T-helper 1 cell treated with Interleukin-12 subunit alpha and Interleukin-12 subunit beta and Interleukin-4 antibody, amounts not matched to agents 30 μg/mL and 1 μg/mL, for 36 hours (primary cell): ENCODE results near the gene THRAP3.
"Not testable (repeated sequence)": the region's sequence is repeated elsewhere in the genome, so short reads cannot be mapped to it uniquely, and the experiment has no call there.

ENCODE experiments used
- H3K27ac Mint-ChIP-seq: one replicate; pipeline ENCODE4 v1.8.0; 2021; ENCODE audit warnings: mild to moderate bottlenecking, mixed read lengths
- H3K27me3 Mint-ChIP-seq: one replicate; pipeline ENCODE4 v1.8.0; 2021; ENCODE audit warnings: low read depth, mixed read lengths
- H3K36me3 Mint-ChIP-seq: one replicate; pipeline ENCODE4 v1.8.0; 2021; ENCODE audit warnings: low read depth, mixed read lengths
- H3K4me1 Mint-ChIP-seq: one replicate; pipeline ENCODE4 v1.8.0; 2021; ENCODE audit warnings: low read depth, mixed read lengths
- H3K4me3 Mint-ChIP-seq: one replicate; pipeline ENCODE4 v1.8.0; 2021; ENCODE audit warnings: mild to moderate bottlenecking, moderate library complexity, mixed read lengths
- H3K9me3 Mint-ChIP-seq: one replicate; pipeline ENCODE4 v1.8.0; 2021; ENCODE audit warnings: mixed read lengths

THRAP3 gene

DNA sequence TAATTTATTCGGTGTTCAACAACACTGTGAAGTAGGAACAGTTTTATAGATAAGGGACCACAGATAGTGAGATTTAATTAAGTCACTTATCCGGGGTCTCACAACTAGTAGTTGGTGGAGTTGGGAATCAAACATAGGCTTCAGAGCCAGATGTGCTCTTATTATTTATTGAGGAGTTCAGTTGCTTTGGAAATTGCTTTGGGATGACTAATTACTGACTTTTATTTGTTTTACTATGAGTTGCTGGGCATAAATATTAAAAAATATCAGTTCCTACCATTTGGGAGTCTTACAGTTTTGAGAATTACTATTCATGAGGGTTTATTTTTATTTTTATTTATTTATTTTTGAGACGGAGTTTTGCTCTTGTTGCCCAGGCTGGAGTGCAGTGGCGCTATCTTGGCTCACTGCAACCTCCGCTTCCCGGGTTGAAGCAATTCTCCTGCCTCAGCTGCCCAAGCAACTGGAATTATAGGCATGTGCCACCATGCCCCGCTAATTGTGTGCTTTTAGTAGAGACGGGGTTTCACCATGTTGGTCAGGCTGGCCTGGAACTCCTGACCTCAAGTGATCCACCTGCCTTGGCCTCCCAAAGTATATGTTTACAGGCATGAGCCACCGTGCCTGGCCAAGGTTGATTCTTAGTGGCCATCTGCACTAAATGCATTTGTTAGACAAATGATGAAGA, 27.7 kb downstream of the THRAP3 start:
- H3K9me3 Mint-ChIP-seq: no peaks in the 10 kb centered on the region
- no peaks in the 10 kb centered on the region for H3K27me3 Mint-ChIP-seq
- H3K27ac Mint-ChIP-seq: no peak overlapping the region
- peaks cover 15% of the 10 kb centered on the region for H3K36me3 Mint-ChIP-seq
- H3K4me1 Mint-ChIP-seq: peaks cover 20% of the 10 kb centered on the region
- H3K4me3 Mint-ChIP-seq: no peak overlapping the region

DNA sequence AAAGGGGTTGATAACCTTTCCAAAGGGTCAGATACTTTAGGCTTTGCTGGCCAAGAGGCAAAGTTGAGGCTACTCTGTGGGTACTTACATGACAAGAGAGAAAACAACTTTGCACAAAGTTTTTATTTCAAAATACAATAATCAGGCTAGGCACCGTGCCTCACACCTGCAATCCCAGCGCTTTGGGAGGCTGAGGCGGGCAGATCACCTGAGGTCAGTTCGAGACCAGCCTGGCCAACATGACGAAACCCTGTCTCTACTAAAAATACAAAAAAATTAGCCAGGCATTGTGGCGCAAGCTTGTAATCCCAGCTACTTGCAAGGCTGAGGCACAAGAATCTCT, 28.2 kb downstream of the THRAP3 start:
- Mint-ChIP-seq H3K4me1 (peaks cover 25% of the 10 kb centered on the region), H3K36me3 (peaks cover 14% of the 10 kb centered on the region)
- not testable (repeated sequence) for H3K27me3 Mint-ChIP-seq, H3K27ac Mint-ChIP-seq, H3K9me3 Mint-ChIP-seq, H3K4me3 Mint-ChIP-seq

DNA sequence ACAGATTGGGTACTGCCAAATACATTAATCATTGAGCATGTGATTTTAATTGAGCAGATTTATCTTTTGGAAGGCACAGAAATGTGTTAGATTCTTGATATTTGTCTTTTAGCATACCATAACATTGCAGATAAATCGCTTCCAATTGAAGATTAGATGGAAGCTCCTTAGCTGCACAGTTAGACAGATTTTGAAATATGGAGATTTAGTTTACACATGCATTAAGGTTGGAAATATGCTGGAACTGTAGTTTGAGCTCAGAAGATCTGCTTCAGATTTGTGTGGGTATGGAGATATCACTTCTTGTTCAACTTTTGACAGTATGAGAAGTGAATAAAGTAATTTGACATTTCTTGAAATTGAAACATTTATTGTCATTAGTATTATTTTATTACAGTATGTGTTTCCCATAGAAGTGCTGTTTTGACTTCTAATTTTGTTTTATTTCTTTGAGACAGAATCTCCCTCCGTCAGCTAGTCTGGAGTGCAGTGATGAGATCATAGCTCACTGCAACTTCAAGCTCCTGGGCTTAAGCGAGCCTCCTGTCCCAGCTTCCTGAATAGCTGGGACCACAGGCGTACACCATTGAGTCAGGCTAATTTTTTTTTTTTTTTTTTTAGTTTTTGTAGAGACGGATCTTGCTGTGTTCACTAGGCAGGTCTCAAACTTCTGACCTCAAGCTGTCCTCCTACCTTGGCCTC, 29.1 kb downstream of the THRAP3 start:
- peaks cover 25% of the 10 kb centered on the region for H3K4me1 Mint-ChIP-seq
- no peaks in the 10 kb centered on the region for H3K27me3 Mint-ChIP-seq
- H3K36me3 Mint-ChIP-seq: peaks cover 11% of the 10 kb centered on the region
- H3K4me3 Mint-ChIP-seq: no peak overlapping the region
- H3K27ac Mint-ChIP-seq: no peak overlapping the region
- no peaks in the 10 kb centered on the region for H3K9me3 Mint-ChIP-seq

DNA sequence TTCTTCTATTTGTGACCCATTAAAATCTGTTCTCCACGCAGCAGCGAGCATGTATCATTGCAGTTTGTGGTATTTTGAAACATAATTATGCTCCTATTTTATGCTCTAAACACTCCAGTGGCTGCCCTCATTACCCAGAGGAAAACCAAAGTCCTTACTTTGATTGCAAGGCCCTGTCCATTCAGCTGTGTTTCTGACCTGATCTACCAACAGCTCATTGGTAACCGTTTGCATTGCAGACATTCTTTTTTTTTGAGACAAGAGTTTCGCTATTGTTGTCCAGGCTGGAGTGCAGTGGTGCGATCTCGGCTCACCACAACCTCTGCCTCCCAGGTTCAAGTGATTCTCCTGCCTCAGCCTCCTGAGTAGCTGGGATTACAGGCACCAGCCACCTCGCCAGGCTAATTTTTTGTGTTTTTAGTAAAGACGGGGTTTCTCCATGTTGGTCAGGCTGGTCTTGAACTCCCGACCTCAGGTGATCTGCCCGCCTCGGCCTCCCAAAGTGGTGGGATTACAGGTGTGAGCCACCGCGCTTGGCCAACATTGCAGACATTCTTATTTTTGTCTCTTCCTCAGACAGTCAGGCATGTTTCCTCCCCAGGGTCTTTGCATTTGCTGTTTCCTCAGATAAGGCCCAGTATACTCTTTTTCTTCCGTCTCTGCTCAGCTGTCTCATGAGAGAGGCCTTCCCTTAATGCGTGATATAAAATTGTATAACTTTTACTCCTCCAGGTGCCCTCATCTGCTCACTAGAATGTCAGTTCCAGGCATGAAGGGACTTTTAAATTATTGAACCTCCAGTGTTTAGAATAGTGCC, 32.5 kb downstream of the THRAP3 start:
- H3K27me3 Mint-ChIP-seq: no peaks in the 10 kb centered on the region
- peaks cover 12% of the 10 kb centered on the region for H3K4me1 Mint-ChIP-seq
- H3K27ac Mint-ChIP-seq: no peak overlapping the region
- no peak overlapping the region for H3K4me3 Mint-ChIP-seq
- peaks cover 6% of the 10 kb centered on the region for H3K36me3 Mint-ChIP-seq
- no peaks in the 10 kb centered on the region for H3K9me3 Mint-ChIP-seq

DNA sequence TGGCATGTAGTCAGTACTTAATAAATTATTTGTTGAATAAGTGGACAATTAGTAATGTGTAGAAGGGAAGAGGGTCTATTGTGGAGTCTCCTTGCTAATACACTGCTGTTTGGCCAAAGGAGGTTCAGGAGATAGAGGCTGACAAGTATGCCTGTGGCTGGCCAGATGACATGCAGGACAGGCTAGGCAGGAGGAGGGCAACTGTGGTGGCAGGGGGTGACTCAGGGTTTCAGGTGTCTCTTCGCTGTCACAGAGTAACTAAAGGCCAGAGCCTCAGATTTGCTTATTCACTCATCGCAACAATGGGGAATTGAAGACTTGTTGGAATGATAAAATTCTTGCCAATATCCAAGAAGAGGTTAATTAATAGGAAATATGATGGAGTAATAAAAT, 33.1 kb downstream of the THRAP3 start:
- Mint-ChIP-seq H3K4me3 (no peak overlapping the region), H3K27me3 (no peaks in the 10 kb centered on the region), H3K9me3 (no peaks in the 10 kb centered on the region), H3K4me1 (peaks cover 14% of the 10 kb centered on the region), H3K36me3 (peaks cover 7% of the 10 kb centered on the region), H3K27ac (no peak overlapping the region)

DNA sequence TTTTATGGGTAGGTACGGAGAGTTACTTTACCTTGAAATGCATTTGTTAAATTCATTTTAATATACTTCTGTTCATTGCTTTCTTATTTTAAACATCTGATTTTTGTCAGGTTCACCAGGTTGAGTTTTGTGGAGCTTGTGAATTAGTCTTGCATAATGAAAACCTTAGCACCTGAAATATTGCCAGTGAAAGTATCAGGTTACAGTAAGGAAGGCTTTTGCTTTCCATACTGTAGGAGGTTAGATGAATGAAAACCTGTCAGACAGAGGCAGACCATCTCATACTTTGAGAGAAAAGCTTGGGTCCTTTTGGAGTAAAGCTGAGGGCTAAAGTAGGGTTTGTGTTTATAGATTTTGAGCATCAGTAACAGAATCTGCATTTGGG, 34.7 kb downstream of the THRAP3 start:
- Mint-ChIP-seq H3K27me3 (no peaks in the 10 kb centered on the region), H3K27ac (no peak overlapping the region), H3K36me3 (peaks cover 11% of the 10 kb centered on the region), H3K9me3 (no peaks in the 10 kb centered on the region), H3K4me1 (peaks cover 13% of the 10 kb centered on the region), H3K4me3 (no peak overlapping the region)

DNA sequence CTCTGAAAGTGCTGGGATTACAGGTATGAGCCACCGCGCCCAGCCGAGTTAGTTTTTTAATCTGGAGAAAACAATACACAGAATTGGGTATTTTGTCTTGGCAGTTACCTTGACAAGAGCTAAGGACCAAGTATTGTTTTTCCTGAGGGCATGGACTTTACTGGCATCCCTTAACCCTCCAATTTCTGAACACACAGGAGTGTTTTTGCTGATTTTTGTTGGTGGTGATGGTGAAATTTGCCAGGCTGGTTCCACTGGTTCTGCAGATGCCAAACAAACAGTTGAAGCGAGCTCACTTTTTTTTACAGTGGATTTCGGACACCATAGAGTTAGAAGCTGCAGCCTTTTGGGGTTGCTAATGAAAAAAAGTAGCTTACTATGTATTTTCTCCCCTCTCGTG, 44.7 kb downstream of the THRAP3 start:
- Mint-ChIP-seq H3K4me3 (no peak overlapping the region), H3K36me3 (peaks cover 16% of the 10 kb centered on the region), H3K9me3 (no peaks in the 10 kb centered on the region), H3K4me1 (peaks cover 13% of the 10 kb centered on the region), H3K27me3 (no peaks in the 10 kb centered on the region), H3K27ac (no peak overlapping the region)

DNA sequence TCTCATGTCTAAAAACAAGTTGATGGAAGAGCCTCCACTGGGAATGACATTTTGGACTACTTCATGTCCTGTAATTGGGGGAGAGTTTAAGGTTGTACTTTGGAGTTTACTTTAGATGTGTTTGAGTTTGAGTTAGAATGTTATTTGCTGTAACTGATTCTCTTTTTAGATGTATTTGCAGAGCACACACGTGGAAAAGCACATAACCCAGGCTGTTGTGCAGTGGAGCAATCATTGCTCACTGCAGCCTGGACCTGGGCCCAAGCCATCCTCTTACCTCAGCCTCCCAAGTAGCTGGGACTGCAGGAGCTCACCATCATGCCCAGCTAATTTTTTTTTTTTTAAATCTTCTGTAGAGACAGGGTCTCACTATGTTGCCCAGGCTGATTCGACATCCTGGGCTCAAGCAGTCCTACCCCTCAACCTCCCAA, 45.2 kb downstream of the THRAP3 start:
- Mint-ChIP-seq H3K36me3 (peaks cover 12% of the 10 kb centered on the region), H3K27me3 (no peaks in the 10 kb centered on the region), H3K27ac (no peak overlapping the region), H3K4me3 (no peak overlapping the region), H3K4me1 (peaks cover 9% of the 10 kb centered on the region), H3K9me3 (no peaks in the 10 kb centered on the region)

DNA sequence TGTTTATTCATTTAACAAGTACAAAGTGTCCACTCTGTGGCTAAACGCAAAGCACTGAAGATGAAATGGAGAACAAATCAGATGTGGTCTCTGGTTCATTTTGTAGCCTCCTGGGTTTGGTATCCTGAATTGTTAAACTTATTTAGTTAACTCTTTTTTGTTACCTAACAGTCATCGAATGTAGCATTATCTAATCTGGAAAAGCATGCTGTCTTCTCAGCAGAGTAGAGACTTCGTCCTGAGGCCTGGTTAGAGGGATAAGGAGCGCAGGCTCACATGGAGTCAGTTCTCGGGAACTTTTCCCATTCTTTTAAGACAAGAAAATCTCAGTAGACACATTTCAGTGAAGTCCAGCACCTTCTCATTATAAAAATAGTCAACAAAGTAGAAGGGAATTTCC, 48.8 kb downstream of the THRAP3 start:
- peaks cover 3% of the 10 kb centered on the region for H3K4me1 Mint-ChIP-seq
- H3K36me3 Mint-ChIP-seq: peaks cover 12% of the 10 kb centered on the region
- H3K27me3 Mint-ChIP-seq: no peaks in the 10 kb centered on the region
- H3K27ac Mint-ChIP-seq: no peak overlapping the region
- H3K4me3 Mint-ChIP-seq: no peak overlapping the region
- H3K9me3 Mint-ChIP-seq: no peaks in the 10 kb centered on the region

DNA sequence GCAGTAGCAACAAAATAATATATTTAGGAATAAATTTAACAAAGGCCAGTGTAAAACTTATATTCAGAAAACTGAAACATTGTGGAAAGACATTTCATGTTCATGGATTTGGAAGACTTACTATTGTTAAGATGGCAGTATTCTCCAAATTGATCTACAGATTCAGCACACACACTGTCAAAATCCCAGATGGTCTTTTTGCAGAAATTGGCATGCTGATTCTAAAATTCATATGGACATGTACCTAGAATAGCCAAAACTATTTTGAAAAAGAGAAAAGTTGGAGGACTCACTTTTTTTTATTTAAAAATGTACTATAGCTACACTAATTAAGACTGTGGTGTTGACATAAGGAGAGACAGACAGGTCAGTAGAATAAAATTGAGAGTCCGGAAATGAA, 50.0 kb downstream of the THRAP3 start:
- H3K4me3 Mint-ChIP-seq: no peak overlapping the region
- peaks cover 12% of the 10 kb centered on the region for H3K36me3 Mint-ChIP-seq
- H3K27ac Mint-ChIP-seq: no peak overlapping the region
- H3K9me3 Mint-ChIP-seq: no peaks in the 10 kb centered on the region
- no peaks in the 10 kb centered on the region for H3K27me3 Mint-ChIP-seq
- H3K4me1 Mint-ChIP-seq: peaks cover 3% of the 10 kb centered on the region

DNA sequence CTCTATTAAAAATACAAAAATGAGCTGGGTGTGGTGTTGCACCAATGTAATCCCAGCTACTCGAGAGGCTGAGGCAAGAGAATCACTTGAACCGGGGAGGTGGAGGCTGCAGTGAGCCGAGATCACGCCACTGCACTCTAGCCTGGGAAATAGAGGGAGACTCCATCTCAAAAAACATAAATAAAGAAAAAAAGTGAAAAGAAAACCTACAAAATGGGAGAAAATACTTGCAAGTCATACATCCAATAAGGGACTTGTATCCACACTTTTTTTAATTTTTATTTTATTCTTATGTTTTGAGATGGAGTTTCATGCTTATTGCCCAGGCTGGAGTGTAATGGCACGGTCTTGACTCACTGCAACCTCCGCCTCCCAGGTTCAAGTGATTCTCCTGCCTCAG, 52.4 kb downstream of the THRAP3 start:
- Mint-ChIP-seq H3K4me3 (no peak overlapping the region), H3K9me3 (no peaks in the 10 kb centered on the region), H3K4me1 (peaks cover 11% of the 10 kb centered on the region), H3K27me3 (no peaks in the 10 kb centered on the region), H3K36me3 (peaks cover 14% of the 10 kb centered on the region), H3K27ac (no peak overlapping the region)

DNA sequence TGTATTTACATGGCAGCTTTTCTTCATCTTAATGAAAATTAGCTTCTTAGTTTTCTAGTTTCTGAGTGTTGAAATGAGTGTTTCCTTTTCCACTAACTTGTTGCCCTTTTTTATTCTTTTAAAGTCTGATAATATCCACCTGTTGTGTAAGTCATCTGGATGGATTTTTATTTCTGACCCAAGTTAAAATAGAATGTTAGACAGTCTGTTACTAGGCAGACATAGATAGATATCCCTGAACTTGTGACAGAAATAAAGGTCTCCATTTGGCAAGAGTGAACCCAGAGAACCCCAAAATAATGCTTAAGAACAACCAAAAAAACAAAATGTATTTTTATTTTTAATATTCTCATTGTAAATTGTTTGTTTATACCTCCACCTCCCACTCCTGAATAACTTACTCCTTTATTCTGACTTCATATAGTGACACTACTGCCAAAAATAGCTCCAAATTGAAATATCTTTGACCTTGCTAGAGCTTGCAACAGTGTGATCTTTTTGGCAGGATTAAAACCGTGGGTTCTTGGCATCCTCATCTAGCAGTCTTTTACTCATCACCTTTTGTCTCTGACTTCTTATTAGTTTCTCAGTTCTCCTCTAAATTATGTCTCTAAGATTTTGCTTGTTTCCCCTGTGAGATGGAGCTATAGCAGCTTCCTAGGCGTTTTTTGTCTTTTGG, 55.0 kb downstream of the THRAP3 start:
- Mint-ChIP-seq H3K4me3 (no peak overlapping the region), H3K27ac (peak overlapping the region; percentile 4), H3K27me3 (no peaks in the 10 kb centered on the region), H3K9me3 (no peaks in the 10 kb centered on the region), H3K36me3 (peaks cover 13% of the 10 kb centered on the region), H3K4me1 (peaks cover 13% of the 10 kb centered on the region)

DNA sequence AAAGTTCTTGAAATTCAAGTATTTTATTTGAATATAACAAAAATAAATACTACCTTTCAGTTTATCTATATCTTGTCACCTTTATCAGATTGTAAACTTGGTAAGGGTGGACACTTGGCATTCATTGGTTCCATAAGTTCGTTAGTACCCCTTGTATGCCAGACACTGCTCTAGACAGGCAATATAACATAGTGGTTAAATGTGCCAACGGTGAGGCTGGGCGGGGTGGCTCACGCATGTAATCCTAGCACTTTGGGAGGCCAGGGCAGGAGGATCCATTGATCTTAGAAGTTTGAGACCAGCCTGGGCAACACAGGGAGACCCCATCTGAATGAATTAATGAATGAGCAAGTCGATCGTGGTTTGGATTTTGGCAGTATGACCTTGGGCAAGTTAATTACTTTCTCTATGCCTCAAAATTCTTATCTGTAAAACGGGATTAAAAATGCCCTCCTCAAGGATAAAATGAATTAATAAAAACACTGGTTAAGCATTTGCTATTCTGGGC, 55.6 kb downstream of the THRAP3 start:
- Mint-ChIP-seq H3K27me3 (no peaks in the 10 kb centered on the region), H3K4me1 (peaks cover 15% of the 10 kb centered on the region), H3K36me3 (peaks cover 13% of the 10 kb centered on the region), H3K4me3 (no peak overlapping the region), H3K27ac (peak overlapping the region; percentile 64), H3K9me3 (no peaks in the 10 kb centered on the region)

DNA sequence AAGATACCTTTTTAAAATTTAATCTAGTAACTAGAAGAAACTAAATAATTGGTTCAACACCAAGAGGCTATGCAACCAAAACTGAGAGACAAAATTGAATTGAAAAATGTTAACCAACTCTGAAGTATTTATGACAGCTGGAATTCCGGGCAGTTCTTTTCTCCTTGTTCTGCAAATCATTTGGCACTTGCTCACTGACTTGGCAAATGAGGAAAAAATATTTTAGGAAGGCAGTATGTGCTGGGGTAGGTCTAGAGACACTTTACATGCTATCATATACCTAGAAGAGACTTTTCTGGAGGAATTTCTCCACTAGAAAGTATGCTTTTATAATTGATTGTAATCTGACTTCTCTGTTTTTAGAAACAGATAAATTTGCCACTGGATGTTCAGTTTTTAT, 59.8 kb downstream of the THRAP3 start:
- Mint-ChIP-seq H3K27ac (no peak overlapping the region), H3K4me3 (no peak overlapping the region), H3K27me3 (no peaks in the 10 kb centered on the region), H3K4me1 (peaks cover 29% of the 10 kb centered on the region), H3K36me3 (peaks cover 33% of the 10 kb centered on the region), H3K9me3 (no peaks in the 10 kb centered on the region)
